ENCODE data around the gene NHS.

- TF ChIP-seq POLR2A (IDR thresholded peaks at IDR 0.05; ENCODE audit: low read length), result no peak
- TF ChIP-seq CTCF (IDR thresholded peaks at IDR 0.05), result no peak
- TF ChIP-seq HMGXB4 (CRISPR knock-in tag; IDR thresholded peaks at IDR 0.05; ENCODE audit: borderline replicate concordance), result no peak
- no peak for TF ChIP-seq SMC3 (IDR thresholded peaks at IDR 0.05)
- no peak for TF ChIP-seq EHMT2 (IDR thresholded peaks at IDR 0.05; ENCODE audit: low read depth)
- no peak for TF ChIP-seq CHD2 (IDR thresholded peaks at IDR 0.05; ENCODE audit: low read length, partially characterized antibody)
- TF ChIP-seq EP300 (IDR thresholded peaks at IDR 0.05), result no peak
- TF ChIP-seq RAD21 (conservative IDR thresholded peaks at IDR 0.05 in 1 of 2, IDR thresholded peaks at IDR 0.05 in 1 of 2), result no peak
- no peak for TF ChIP-seq REST (IDR thresholded peaks at IDR 0.05)
- no peak for TF ChIP-seq FOSL2 (IDR thresholded peaks at IDR 0.05)
- no peak for TF ChIP-seq FOSL2 (CRISPR knock-in tag; IDR thresholded peaks at IDR 0.05)
- TF ChIP-seq PBX3 (IDR thresholded peaks at IDR 0.05), result no peak
- no peak for TF ChIP-seq KDM1A (IDR thresholded peaks at IDR 0.05; ENCODE audit: low read depth)
Measured at GRCh38 chrX:17544821-17545220, 169.8 kb downstream of the NHS start.

Data from A549 (cell line).